ENCODE measurements around the gene UBTD2. TPM values are rescaled to one million over a fixed set of nuclear protein-coding genes. Genes with fewer than 3 reads are reported as not detected.
A peak's percentile ranks its signal among the peaks of the same experiment; 100 is the strongest.

The UBTD2 gene
- total and polyA plus RNA-seq, 10 of the 15 experiments (the other 5 are each of a cell fraction or from before 2014, with no cell fraction given): 7.7 to 30.5 (median 19.4) TPM

DNA sequence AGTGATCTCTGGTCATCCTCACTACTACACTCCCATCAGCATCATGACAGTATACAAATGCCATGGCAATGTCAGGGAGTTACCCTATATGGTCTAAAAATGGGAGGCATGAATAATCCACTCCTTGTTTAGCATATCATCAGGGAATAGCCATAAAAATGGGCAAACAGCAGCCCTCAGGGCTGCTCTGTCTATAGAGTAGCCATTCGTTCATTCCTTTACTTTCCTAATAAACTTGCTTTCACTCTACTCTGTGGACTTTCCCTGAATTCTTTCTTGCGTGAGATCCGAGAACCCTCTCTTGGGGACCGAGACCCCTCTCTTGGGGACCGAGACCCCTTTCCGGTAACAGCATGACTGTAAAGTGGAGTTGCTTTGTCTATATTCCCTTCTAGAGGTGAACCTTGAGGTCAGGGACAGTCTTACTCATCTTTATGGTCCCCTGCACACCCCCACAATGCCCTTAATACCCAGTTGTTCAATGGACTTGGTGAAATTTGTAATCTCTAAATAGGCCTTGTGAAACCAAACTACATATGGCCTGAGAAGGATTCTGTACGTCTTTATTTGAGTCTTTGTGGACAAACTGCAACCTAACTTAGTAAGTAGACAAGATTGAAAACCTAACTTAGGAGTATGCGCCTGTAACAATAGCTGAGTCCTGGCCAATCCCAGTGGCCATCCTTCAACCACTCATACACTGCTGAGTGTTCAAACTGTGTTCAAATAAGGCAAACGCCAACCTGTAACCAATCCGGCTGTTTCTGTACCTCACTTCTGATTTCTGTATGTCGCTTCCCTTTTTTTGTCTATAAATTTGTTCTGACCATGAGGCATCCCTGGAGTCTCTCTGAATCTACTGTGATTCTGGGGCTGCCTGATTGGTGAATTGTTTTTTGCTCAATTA is 32.3 kb upstream of the UBTD2 start (continued):
- TF ChIP-seq, protein P1, sequence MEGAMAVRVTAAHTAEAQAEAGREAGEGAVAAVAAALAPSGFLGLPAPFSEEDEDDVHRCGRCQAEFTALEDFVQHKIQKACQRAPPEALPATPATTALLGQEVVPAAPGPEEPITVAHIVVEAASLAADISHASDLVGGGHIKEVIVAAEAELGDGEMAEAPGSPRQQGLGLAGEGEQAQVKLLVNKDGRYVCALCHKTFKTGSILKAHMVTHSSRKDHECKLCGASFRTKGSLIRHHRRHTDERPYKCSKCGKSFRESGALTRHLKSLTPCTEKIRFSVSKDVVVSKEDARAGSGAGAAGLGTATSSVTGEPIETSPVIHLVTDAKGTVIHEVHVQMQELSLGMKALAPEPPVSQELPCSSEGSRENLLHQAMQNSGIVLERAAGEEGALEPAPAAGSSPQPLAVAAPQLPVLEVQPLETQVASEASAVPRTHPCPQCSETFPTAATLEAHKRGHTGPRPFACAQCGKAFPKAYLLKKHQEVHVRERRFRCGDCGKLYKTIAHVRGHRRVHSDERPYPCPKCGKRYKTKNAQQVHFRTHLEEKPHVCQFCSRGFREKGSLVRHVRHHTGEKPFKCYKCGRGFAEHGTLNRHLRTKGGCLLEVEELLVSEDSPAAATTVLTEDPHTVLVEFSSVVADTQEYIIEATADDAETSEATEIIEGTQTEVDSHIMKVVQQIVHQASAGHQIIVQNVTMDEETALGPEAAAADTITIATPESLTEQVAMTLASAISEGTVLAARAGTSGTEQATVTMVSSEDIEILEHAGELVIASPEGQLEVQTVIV (IDR thresholded peaks at IDR 0.05; ENCODE audit: borderline replicate concordance, partially characterized antibody): no peak
- TF ChIP-seq, protein P2, sequence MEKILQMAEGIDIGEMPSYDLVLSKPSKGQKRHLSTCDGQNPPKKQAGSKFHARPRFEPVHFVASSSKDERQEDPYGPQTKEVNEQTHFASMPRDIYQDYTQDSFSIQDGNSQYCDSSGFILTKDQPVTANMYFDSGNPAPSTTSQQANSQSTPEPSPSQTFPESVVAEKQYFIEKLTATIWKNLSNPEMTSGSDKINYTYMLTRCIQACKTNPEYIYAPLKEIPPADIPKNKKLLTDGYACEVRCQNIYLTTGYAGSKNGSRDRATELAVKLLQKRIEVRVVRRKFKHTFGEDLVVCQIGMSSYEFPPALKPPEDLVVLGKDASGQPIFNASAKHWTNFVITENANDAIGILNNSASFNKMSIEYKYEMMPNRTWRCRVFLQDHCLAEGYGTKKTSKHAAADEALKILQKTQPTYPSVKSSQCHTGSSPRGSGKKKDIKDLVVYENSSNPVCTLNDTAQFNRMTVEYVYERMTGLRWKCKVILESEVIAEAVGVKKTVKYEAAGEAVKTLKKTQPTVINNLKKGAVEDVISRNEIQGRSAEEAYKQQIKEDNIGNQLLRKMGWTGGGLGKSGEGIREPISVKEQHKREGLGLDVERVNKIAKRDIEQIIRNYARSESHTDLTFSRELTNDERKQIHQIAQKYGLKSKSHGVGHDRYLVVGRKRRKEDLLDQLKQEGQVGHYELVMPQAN (conservative IDR thresholded peaks at IDR 0.05): no peak
- no peak for TF ChIP-seq RAD51 (IDR thresholded peaks at IDR 0.05)
- TF ChIP-seq MTA2 (IDR thresholded peaks at IDR 0.05; ENCODE audit: low read depth): peak; percentile 17; the same call in 1 of the 2 replicates
- TF ChIP-seq ESRRA (IDR thresholded peaks at IDR 0.05; ENCODE audit: low read length): no peak
- TF ChIP-seq SREBF1 (IDR thresholded peaks at IDR 0.05; ENCODE audit: low read length): no peak
- peak; percentile 98 for TF ChIP-seq BCL3 (IDR thresholded peaks at IDR 0.05; ENCODE audit: borderline replicate concordance, insufficient read depth, low read depth, low read length, poor library complexity, severe bottlenecking)
- TF ChIP-seq, protein P3, sequence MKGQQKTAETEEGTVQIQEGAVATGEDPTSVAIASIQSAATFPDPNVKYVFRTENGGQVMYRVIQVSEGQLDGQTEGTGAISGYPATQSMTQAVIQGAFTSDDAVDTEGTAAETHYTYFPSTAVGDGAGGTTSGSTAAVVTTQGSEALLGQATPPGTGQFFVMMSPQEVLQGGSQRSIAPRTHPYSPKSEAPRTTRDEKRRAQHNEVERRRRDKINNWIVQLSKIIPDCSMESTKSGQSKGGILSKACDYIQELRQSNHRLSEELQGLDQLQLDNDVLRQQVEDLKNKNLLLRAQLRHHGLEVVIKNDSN (IDR thresholded peaks at IDR 0.05; ENCODE audit: borderline replicate concordance, extremely low read length, insufficient read depth, low read depth, low read length): no peak
- TF ChIP-seq, protein P4, sequence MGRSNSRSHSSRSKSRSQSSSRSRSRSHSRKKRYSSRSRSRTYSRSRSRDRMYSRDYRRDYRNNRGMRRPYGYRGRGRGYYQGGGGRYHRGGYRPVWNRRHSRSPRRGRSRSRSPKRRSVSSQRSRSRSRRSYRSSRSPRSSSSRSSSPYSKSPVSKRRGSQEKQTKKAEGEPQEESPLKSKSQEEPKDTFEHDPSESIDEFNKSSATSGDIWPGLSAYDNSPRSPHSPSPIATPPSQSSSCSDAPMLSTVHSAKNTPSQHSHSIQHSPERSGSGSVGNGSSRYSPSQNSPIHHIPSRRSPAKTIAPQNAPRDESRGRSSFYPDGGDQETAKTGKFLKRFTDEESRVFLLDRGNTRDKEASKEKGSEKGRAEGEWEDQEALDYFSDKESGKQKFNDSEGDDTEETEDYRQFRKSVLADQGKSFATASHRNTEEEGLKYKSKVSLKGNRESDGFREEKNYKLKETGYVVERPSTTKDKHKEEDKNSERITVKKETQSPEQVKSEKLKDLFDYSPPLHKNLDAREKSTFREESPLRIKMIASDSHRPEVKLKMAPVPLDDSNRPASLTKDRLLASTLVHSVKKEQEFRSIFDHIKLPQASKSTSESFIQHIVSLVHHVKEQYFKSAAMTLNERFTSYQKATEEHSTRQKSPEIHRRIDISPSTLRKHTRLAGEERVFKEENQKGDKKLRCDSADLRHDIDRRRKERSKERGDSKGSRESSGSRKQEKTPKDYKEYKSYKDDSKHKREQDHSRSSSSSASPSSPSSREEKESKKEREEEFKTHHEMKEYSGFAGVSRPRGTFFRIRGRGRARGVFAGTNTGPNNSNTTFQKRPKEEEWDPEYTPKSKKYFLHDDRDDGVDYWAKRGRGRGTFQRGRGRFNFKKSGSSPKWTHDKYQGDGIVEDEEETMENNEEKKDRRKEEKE (IDR thresholded peaks at IDR 0.05): no peak
- TF ChIP-seq NBN (IDR thresholded peaks at IDR 0.05): no peak
- TF ChIP-seq RELA (IDR thresholded peaks at IDR 0.05; ENCODE audit: borderline replicate concordance, partially characterized antibody): no peak
- no peak for TF ChIP-seq PAX8 (IDR thresholded peaks at IDR 0.05)
- TF ChIP-seq IKZF1 (conservative IDR thresholded peaks at IDR 0.05): 0 out of 2 replicates have a peak, but pooled peaks have one; percentile 40
- TF ChIP-seq KDM1A (IDR thresholded peaks at IDR 0.05; ENCODE audit: borderline replicate concordance): no peak
- no peak for TF ChIP-seq ATF7 (IDR thresholded peaks at IDR 0.05; ENCODE audit: low read depth)
- TF ChIP-seq TAF1 (IDR thresholded peaks at IDR 0.05; ENCODE audit: borderline replicate concordance, low read depth, low read length): no peak
- TF ChIP-seq CREB1 (IDR thresholded peaks at IDR 0.05; ENCODE audit: low read depth): 0 out of 2 replicates have a peak, but pooled peaks have one; percentile 35
- TF ChIP-seq TARDBP (IDR thresholded peaks at IDR 0.05; ENCODE audit: borderline replicate concordance): 0 out of 2 replicates have a peak, but pooled peaks have one; percentile 55
